Esophagus squamous epithelium (tissue), 5 donors: ENCODE data around the gene TAF12. TPM values are rescaled to one million over a fixed set of nuclear protein-coding genes. Genes with fewer than 3 reads are reported as not detected.
"Not testable (repeated sequence)": the region's sequence is repeated elsewhere in the genome, so short reads cannot be mapped to it uniquely, and the experiment has no call there.

Experiments used
- DNase-seq: peaks from one replicate; lab custom pipeline; 2025; lab: John Stamatoyannopoulos, UW
- H3K27ac ChIP-seq, 4 donors: fragments of 200-600 bp; sonication (generic); one replicate each; pipeline ENCODE4 v1.5.1; 2016 to 2019; ENCODE audit warnings: mild to moderate bottlenecking in 1 of 4
- H3K27me3 ChIP-seq, 4 donors: fragments of 200-600 bp; sonication (generic); 1 replicate in 3 of 4; 2 replicates in 1 of 4; pipeline versions ENCODE4 v1.5.1 to v1.6.0; 2017 to 2021; ENCODE audit warnings: antibody characterized with exemption in 1 of 4
- H3K36me3 ChIP-seq, 3 donors: fragments of 200-600 bp; sonication (generic); one replicate each; pipeline ENCODE4 v1.5.1; 2016 to 2019
- H3K4me1 ChIP-seq, 3 donors: fragments of 200-600 bp; sonication (generic); one replicate each; pipeline ENCODE4 v1.5.1; 2017 to 2019
- H3K4me3 ChIP-seq, 4 donors: fragments of 200-600 bp; sonication (generic); 1 replicate in 3 of 4; 2 replicates in 1 of 4; pipeline ENCODE4 v1.5.1; 2016 to 2019; ENCODE audit warnings: mild to moderate bottlenecking in 2 of 4, moderate library complexity in 1 of 4
- H3K9me3 ChIP-seq, 3 donors: fragments of 200-600 bp; sonication (generic); one replicate each; pipeline ENCODE4 v1.5.1; 2016 to 2019
- CTCF ChIP-seq, 6 experiments: fragments of 450-650 bp in 4 of 6; fragments of 200-600 bp in 2 of 6; sonication (generic) in 2 of 6; IDR thresholded peaks; one replicate each; pipeline ENCODE4 v1.5.1; 2016 to 2019; ENCODE audit warnings: antibody characterized with exemption in 6 of 6, mild to moderate bottlenecking in 4 of 6, moderate library complexity in 4 of 6
- POLR2A ChIP-seq, 4 donors: fragments of 450-650 bp; IDR thresholded peaks; one replicate each; pipeline ENCODE4 v1.6.1; 2017; ENCODE audit warnings: antibody characterized with exemption in 4 of 4, mild to moderate bottlenecking in 4 of 4, moderate library complexity in 3 of 4
- whole genome bisulfite sequencing, 2 donors: methylation state at CpG; one replicate each; pipeline ENCODE4 v1.1.5; 2018; 5-methylcytosine and 5-hydroxymethylcytosine counted together
- intact Hi-C: fragments of 100-400 bp; cut with DNase I; formaldehyde crosslinking; loops from one replicate; pipeline ENCODE4 v1.15.0; 2022
- total RNA-seq, 4 donors: library from RNA; depleted of rRNA; stranded (reverse); fragments of >200 nt; gene quantifications; one replicate each; pipeline ENCODE4 v1.1.0, GENCODE V29; 2016
- donor health status: DM: yes; HTN: yes; CAD: no.

Gene TAF12
- total RNA-seq, 4 donors from 2014 or later = 7.6 to 20.1 (median 13.1) TPM

GRCh38 chr1:28573564-28573963 lies 69.3 kb downstream of the TAF12 start:
- Histone ChIP-seq H3K27me3 (no peaks in the 10 kb centered on the region), H3K36me3 (peaks cover 3 to 99% (median 28%) of the 10 kb centered on the region in 3 donors), H3K4me3 (no peak overlapping the region), H3K27ac (no peak overlapping the region), H3K4me1 (peaks cover 0 to 8% (median 2%) of the 10 kb centered on the region in 3 donors), H3K9me3 (no peaks in the 10 kb centered on the region)
- intact Hi-C loops = no loop called here
- WGBS, 2 donors = 95 to 96% methylated on average over 11 of the region's 11 CpGs
- DNase-seq = no peak
- no peak for TF ChIP-seq CTCF (IDR thresholded peaks at IDR 0.05)
- no peak for TF ChIP-seq POLR2A (IDR thresholded peaks at IDR 0.05)

DNA sequence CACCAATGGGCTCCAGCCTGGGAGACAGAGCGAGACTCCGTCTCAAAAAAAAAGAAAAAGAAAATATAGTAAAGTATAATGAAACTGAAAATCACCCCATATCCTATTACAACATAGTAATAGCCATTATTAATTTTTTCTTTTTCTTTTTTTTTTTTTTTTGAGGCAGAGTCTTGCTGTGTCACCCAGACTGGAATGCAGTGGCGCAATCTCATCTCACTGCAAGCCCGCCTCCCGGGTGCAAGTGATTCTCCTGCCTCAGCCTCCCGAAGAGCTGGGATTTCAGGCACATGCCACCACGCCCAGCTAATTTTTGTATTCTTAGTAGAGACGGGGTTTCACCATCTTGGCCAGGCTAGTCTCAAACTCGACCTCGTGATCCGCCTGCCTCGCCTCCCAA lies 70.0 kb downstream of the TAF12 start:
- H3K4me3 ChIP-seq, H3K9me3 ChIP-seq, H3K27me3 ChIP-seq, intact Hi-C loops, H3K4me1 ChIP-seq, DNase-seq, H3K27ac ChIP-seq: not testable (repeated sequence)
- 74% methylated on average over 12 of the region's 12 CpGs for WGBS, 2 donors
- peaks cover 3 to 99% (median 28%) of the 10 kb centered on the region in 3 donors for H3K36me3 ChIP-seq

GRCh38 chr1:28571911-28572310 lies 71.0 kb downstream of the TAF12 start:
- 86 to 92% methylated on average over 3 to 4 of the region's 4 CpGs for WGBS, 2 donors
- no peak for DNase-seq

DNA sequence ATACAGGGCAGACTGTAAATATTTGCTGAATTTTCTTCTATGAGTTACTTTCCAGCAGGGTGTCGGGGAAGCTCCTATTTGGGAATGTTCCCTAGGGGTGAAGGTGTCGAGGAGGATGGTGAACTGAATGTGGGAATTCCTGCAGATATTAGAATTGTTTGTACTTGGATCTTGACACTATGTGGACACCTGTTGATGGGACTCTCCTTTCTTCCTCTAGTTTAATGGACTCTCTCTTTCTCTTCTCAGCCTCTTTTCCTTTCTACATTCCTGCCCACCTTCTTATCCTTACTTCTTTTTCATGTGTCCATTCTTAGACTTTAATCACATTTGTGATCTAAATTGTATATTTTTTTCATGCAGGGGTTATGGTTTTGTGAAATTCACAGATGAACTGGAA lies 75.9 kb downstream of the TAF12 start:
- peaks cover 9 to 100% (median 43%) of the 10 kb centered on the region in 3 donors for H3K36me3 ChIP-seq
- no peak overlapping the region for H3K27ac ChIP-seq
- H3K9me3 ChIP-seq = no peaks in the 10 kb centered on the region
- no peak for DNase-seq
- no peaks in the 10 kb centered on the region for H3K27me3 ChIP-seq
- H3K4me1 ChIP-seq = peaks cover 0 to 5% (median 0%) of the 10 kb centered on the region in 3 donors
- WGBS, 2 donors = 80 to 96% methylated on average over 2 of the region's 2 CpGs
- no peak overlapping the region for H3K4me3 ChIP-seq
- TF ChIP-seq CTCF (IDR thresholded peaks at IDR 0.05) (no peak), POLR2A (IDR thresholded peaks at IDR 0.05) (no peak)
- intact Hi-C loops = no loop called here

More at GRCh38 chr1:28571911-28572310, 71.0 kb downstream of the TAF12 start:
- Histone ChIP-seq H3K4me1 (no peaks in the 10 kb centered on the region), H3K27ac (no peak overlapping the region), H3K36me3 (peaks cover 3 to 99% (median 31%) of the 10 kb centered on the region in 3 donors), H3K27me3 (no peaks in the 10 kb centered on the region), H3K9me3 (no peaks in the 10 kb centered on the region), H3K4me3 (no peak overlapping the region)
- intact Hi-C loops = no loop called here
- TF ChIP-seq CTCF (IDR thresholded peaks at IDR 0.05) = no peak
- no peak for TF ChIP-seq POLR2A (IDR thresholded peaks at IDR 0.05)

GRCh38 chr1:28565726-28566125 lies 77.1 kb downstream of the TAF12 start:
- DNase-seq = no peak
- 93 to 97% methylated on average over 1 to 6 of the region's 6 CpGs for WGBS, 2 donors
- peaks cover 0 to 5% (median 0%) of the 10 kb centered on the region in 3 donors for H3K4me1 ChIP-seq
- intact Hi-C loops = no loop called here
- H3K4me3 ChIP-seq = no peak overlapping the region
- H3K27me3 ChIP-seq = no peaks in the 10 kb centered on the region
- H3K27ac ChIP-seq = peak overlapping the region in 2 of 4 donors; percentile 45 to 62
- H3K9me3 ChIP-seq = no peaks in the 10 kb centered on the region
- no peak for TF ChIP-seq POLR2A (IDR thresholded peaks at IDR 0.05)
- no peak for TF ChIP-seq CTCF (IDR thresholded peaks at IDR 0.05)
- peaks cover 12 to 100% (median 52%) of the 10 kb centered on the region in 3 donors for H3K36me3 ChIP-seq

- DNase-seq = no peak
- Histone ChIP-seq H3K27ac (peak overlapping the region in 2 of 4 donors; percentile 45 to 62), H3K9me3 (no peaks in the 10 kb centered on the region), H3K4me1 (peaks cover 0 to 5% (median 0%) of the 10 kb centered on the region in 3 donors), H3K27me3 (no peaks in the 10 kb centered on the region), H3K36me3 (peaks cover 12 to 100% (median 51%) of the 10 kb centered on the region in 3 donors), H3K4me3 (no peak overlapping the region)
- intact Hi-C loops = no loop called here
- TF ChIP-seq CTCF (IDR thresholded peaks at IDR 0.05) (no peak), POLR2A (IDR thresholded peaks at IDR 0.05) (no peak)
- WGBS, 2 donors = 67 to 80% methylated on average over 6 of the region's 7 CpGs
Observed at GRCh38 chr1:28565040-28565439, 77.8 kb downstream of the TAF12 start.
